Neural progenitor cell (in vitro differentiated cells): ENCODE measurements around the gene BAZ2A.

Experiments
- CTCF ChIP-seq: fragments of 200-600 bp; sonication (generic); IDR thresholded peaks from 2 replicates; pipeline ENCODE4 v1.5.1; 2017; ENCODE audit warnings: antibody characterized with exemption, mild to moderate bottlenecking
- EZH2 ChIP-seq: fragments of 200-600 bp; sonication (generic); IDR thresholded peaks from 2 replicates; pipeline ENCODE4 v1.6.1; 2017; ENCODE audit warnings: antibody characterized with exemption, mild to moderate bottlenecking, moderate library complexity
- EZH2phosphoT487 ChIP-seq: fragments of 200-600 bp; sonication (generic); IDR thresholded peaks from 2 replicates; pipeline ENCODE4 v1.6.1; 2017; ENCODE audit warnings: antibody characterized with exemption

- TF ChIP-seq CTCF = no peak
- TF ChIP-seq EZH2phosphoT487 = no peak
- TF ChIP-seq EZH2 = no peak
Measured at GRCh38 chr12:56574210-56574609, 55.9 kb downstream of the BAZ2A start.
